GM23248 (cell line): ENCODE measurements around the gene ACOT7. TPM values are rescaled to one million over a fixed set of nuclear protein-coding genes. Genes with fewer than 3 reads are reported as not detected.

ENCODE experiments used
- DNase-seq: peaks from one replicate; pipeline ENCODE4 v3.0.0-alpha.2; 2015
- H2AFZ ChIP-seq: fragments of 200-600 bp; sonication (generic); 2 replicates; pipeline ENCODE4 v1.6.1; 2016; ENCODE audit warnings: antibody characterized with exemption
- H3F3A ChIP-seq: fragments of 200-600 bp; sonication (generic); 2 replicates; pipeline ENCODE4 v1.6.1; 2016; ENCODE audit warnings: mild to moderate bottlenecking, antibody characterized with exemption, mixed run types; ENCODE audit not compliant: insufficient read depth
- H3K27ac ChIP-seq: fragments of 200-600 bp; sonication (generic); 2 replicates; pipeline ENCODE4 v1.5.1; 2016; ENCODE audit warnings: mild to moderate bottlenecking
- H3K27me3 ChIP-seq: fragments of 200-600 bp; sonication (generic); replicated peaks from 2 replicates; pipeline ENCODE4 v1.6.1; 2016; ENCODE audit warnings: mild to moderate bottlenecking; ENCODE audit not compliant: insufficient read depth
- H3K36me3 ChIP-seq: fragments of 200-600 bp; sonication (generic); 2 replicates; pipeline ENCODE4 v1.6.1; 2016; ENCODE audit warnings: low read depth, mild to moderate bottlenecking
- H3K4me1 ChIP-seq: fragments of 200-600 bp; sonication (generic); 2 replicates; pipeline ENCODE4 v1.6.1; 2016; ENCODE audit warnings: mild to moderate bottlenecking; ENCODE audit not compliant: insufficient read depth
- H3K4me2 ChIP-seq: fragments of 200-600 bp; sonication (generic); one replicate; pipeline ENCODE4 v1.6.1; 2016; ENCODE audit warnings: mild to moderate bottlenecking; ENCODE audit not compliant: unreplicated experiment
- H3K4me3 ChIP-seq: fragments of 200-600 bp; sonication (generic); 2 replicates; pipeline ENCODE4 v1.5.1; 2016; ENCODE audit warnings: mild to moderate bottlenecking
- H3K79me2 ChIP-seq: fragments of 200-600 bp; sonication (generic); 2 replicates; pipeline ENCODE4 v1.6.1; 2016; ENCODE audit warnings: mild to moderate bottlenecking; ENCODE audit not compliant: insufficient read depth
- H3K9ac ChIP-seq: fragments of 200-600 bp; sonication (generic); 2 replicates; pipeline ENCODE4 v1.6.1; 2016; ENCODE audit warnings: mild to moderate bottlenecking
- H3K9me2 ChIP-seq: fragments of 200-600 bp; sonication (generic); 2 replicates; pipeline ENCODE4 v1.6.1; 2016; ENCODE audit warnings: mixed run types, mild to moderate bottlenecking, moderate library complexity; ENCODE audit not compliant: insufficient read depth
- H3K9me3 ChIP-seq: fragments of 200-600 bp; sonication (generic); one replicate; pipeline ENCODE4 v1.6.1; 2017; ENCODE audit warnings: low read depth
- H4K20me1 ChIP-seq: fragments of 200-600 bp; sonication (generic); 2 replicates; pipeline ENCODE4 v1.6.0; 2016; ENCODE audit not compliant: insufficient read depth
- EZH2 ChIP-seq: fragments of 200-600 bp; sonication (generic); IDR thresholded peaks from 2 replicates; pipeline ENCODE4 v1.6.1; 2018; ENCODE audit warnings: antibody characterized with exemption, mild to moderate bottlenecking; ENCODE audit not compliant: insufficient read depth, poor library complexity, severe bottlenecking
- EZH2phosphoT487 ChIP-seq: fragments of 200-600 bp; sonication (generic); IDR thresholded peaks from 2 replicates; pipeline ENCODE4 v1.6.1; 2018; ENCODE audit warnings: antibody characterized with exemption, moderate library complexity, mild to moderate bottlenecking, low read depth; ENCODE audit not compliant: insufficient read depth
- WGBS, 2 experiments: methylation state at CpG; one replicate each; pipeline ENCODE4 v1.1.6; 2015 to 2017; ENCODE audit warnings: low lambda C conversion rate in 2 of 2, low coverage in 1 of 2; ENCODE audit errors: missing lambda C conversion rate in 2 of 2; 5-methylcytosine and 5-hydroxymethylcytosine counted together
- in situ Hi-C: fragments of 300-500 bp; cut with MboI; formaldehyde crosslinking; loops from 2 replicates; pipeline ENCODE4 v1.15.0; 2020
- polyA plus RNA-seq: library from polyadenylated mRNA; unstranded; fragments of >200 nt; fragmentation: Nextera tagmentation; extraction: Ambion mirVana; gene quantifications from 2 replicates; pipeline ENCODE4 v1.2.1, GENCODE V29; 2016
- total RNA-seq: library from RNA; depleted of rRNA; stranded (reverse); fragments of >200 nt; shearing (Covaris generic); gene quantifications from 2 replicates; pipeline ENCODE4 v1.2.3, GENCODE V29; 2014

The ACOT7 gene
- total and polyA plus RNA-seq, 2 experiments from 2014 or later, result 25.7 to 74.7 TPM

GRCh38 chr1:6424619-6425593, 31.3 kb upstream of the ACOT7 start, which contains the start of gene ESPN:
TSS of gene ESPN (plus strand) at chr1:6424776. CDS start at chr1:6424956, 180 bp downstream.
- H3K4me2 ChIP-seq, result no peak within 1 kb of the TSS
- H3K4me1 ChIP-seq, result peaks cover 11% of the 10 kb centered on the region
- H3K27me3 ChIP-seq, result peaks cover 46% of the 10 kb centered on the region
- no peak within 1 kb of the TSS for H3K9ac ChIP-seq
- H2AFZ ChIP-seq, result no peak within 1 kb of the TSS
- 11 to 13% methylated on average over 27 to 59 of the region's 99 CpGs for WGBS, 2 experiments
- H3K4me3 ChIP-seq, result no peak within 1 kb of the TSS
- H3K9me3 ChIP-seq, result no peaks in the 10 kb centered on the region
- no peaks in the 10 kb centered on the region for H3K36me3 ChIP-seq
- no peak for TF ChIP-seq EZH2phosphoT487
- TF ChIP-seq EZH2, result no peak
- H3K79me2 ChIP-seq, result no peaks in the 10 kb centered on the region
- no peaks in the 10 kb centered on the region for H4K20me1 ChIP-seq
- H3K27ac ChIP-seq, result no peak within 1 kb of the TSS
- peak; percentile 37 for DNase-seq
- H3K9me2 ChIP-seq, result no peaks in the 10 kb centered on the region
- in situ Hi-C loops, result no loop called here
- 0 out of 2 replicates have a peak, but pooled peaks cover 3% of the 10 kb centered on the region for H3F3A ChIP-seq

- Histone ChIP-seq H3K4me2 (no peak overlapping the region), H3F3A (0 out of 2 replicates have a peak, but pooled peaks cover 3% of the 10 kb centered on the region), H3K79me2 (no peaks in the 10 kb centered on the region), H3K27ac (no peak overlapping the region), H3K9ac (no peak overlapping the region), H3K4me1 (peaks cover 11% of the 10 kb centered on the region), H4K20me1 (no peaks in the 10 kb centered on the region), H3K9me3 (no peaks in the 10 kb centered on the region), H3K27me3 (peaks cover 51% of the 10 kb centered on the region), H3K9me2 (no peaks in the 10 kb centered on the region), H2AFZ (no peak overlapping the region), H3K36me3 (no peaks in the 10 kb centered on the region), H3K4me3 (no peak overlapping the region)
- in situ Hi-C loops, result no loop called here
- TF ChIP-seq EZH2phosphoT487 (0 out of 2 replicates have a peak, but pooled peaks have one; percentile 34), EZH2 (peak; percentile 65)
- DNase-seq, result peak; percentile 36
- WGBS, 2 experiments, result 5% methylated on average over 33 to 35 of the region's 35 CpGs
Observed at GRCh38 chr1:6424000-6424565, 30.5 kb upstream of the ACOT7 start.

- in situ Hi-C loops, result no loop called here
- Histone ChIP-seq H3K9ac (no peak overlapping the region), H3K9me2 (no peaks in the 10 kb centered on the region), H3K4me1 (peaks cover 11% of the 10 kb centered on the region), H3F3A (0 out of 2 replicates have a peak, but pooled peaks cover 3% of the 10 kb centered on the region), H3K27ac (no peak overlapping the region), H2AFZ (no peak overlapping the region), H4K20me1 (no peaks in the 10 kb centered on the region), H3K9me3 (no peaks in the 10 kb centered on the region), H3K36me3 (no peaks in the 10 kb centered on the region), H3K79me2 (no peaks in the 10 kb centered on the region), H3K4me2 (no peak overlapping the region), H3K4me3 (no peak overlapping the region), H3K27me3 (peaks cover 56% of the 10 kb centered on the region)
- peak; percentile 74 for DNase-seq
- TF ChIP-seq EZH2 (no peak), EZH2phosphoT487 (no peak)
- WGBS, 2 experiments, result 7% methylated on average over 24 of the region's 24 CpGs
Observed at GRCh38 chr1:6423321-6423999, 29.9 kb upstream of the ACOT7 start.

- Histone ChIP-seq H3K9me3 (no peaks in the 10 kb centered on the region), H3K79me2 (no peaks in the 10 kb centered on the region), H3K27me3 (peaks cover 77% of the 10 kb centered on the region), H3K27ac (no peak overlapping the region), H2AFZ (no peak overlapping the region), H3K4me1 (peaks cover 11% of the 10 kb centered on the region), H3F3A (0 out of 2 replicates have a peak, but pooled peaks cover 3% of the 10 kb centered on the region), H3K9me2 (no peaks in the 10 kb centered on the region), H3K9ac (no peak overlapping the region), H3K4me2 (no peak overlapping the region), H3K36me3 (no peaks in the 10 kb centered on the region), H4K20me1 (no peaks in the 10 kb centered on the region), H3K4me3 (no peak overlapping the region)
- WGBS, 2 experiments, result 70 to 73% methylated on average over 4 of the region's 4 CpGs
- no peak for DNase-seq
- TF ChIP-seq EZH2phosphoT487 (no peak), EZH2 (peak; percentile 50)
- in situ Hi-C loops, result no loop called here
Observed at GRCh38 chr1:6421266-6421665, 27.7 kb upstream of the ACOT7 start.
